Naive B cell (primary cell): ENCODE measurements around the gene CYSLTR2. TPM values are rescaled to one million over a fixed set of nuclear protein-coding genes. Genes with fewer than 3 reads are reported as not detected.
"Not testable (repeated sequence)": the region's sequence is repeated elsewhere in the genome, so short reads cannot be mapped to it uniquely, and the experiment has no call there.

Experiments
- ATAC-seq, 2 donors: fragments of 150-1000 bp; cut with Tn5 transposase; 2 replicates each; pipeline ENCODE4 v1.10.0; 2021; ENCODE audit warnings: low read depth in 2 of 2, mild to moderate bottlenecking in 2 of 2, moderate library complexity in 2 of 2
- DNase-seq: peaks from one replicate; pipeline ENCODE4 v3.0.0; 2022
- H3K27ac Mint-ChIP-seq, 6 donors: one replicate each; pipeline ENCODE4 v1.8.0; 2020 to 2022; ENCODE audit warnings: mild to moderate bottlenecking in 6 of 6, mixed read lengths in 6 of 6, moderate library complexity in 5 of 6, inconsistent platforms in 2 of 6
- H3K27me3 Mint-ChIP-seq, 3 donors: one replicate each; pipeline ENCODE4 v1.8.0; 2021 to 2022; ENCODE audit warnings: mixed read lengths in 3 of 3, mild to moderate bottlenecking in 1 of 3
- H3K36me3 Mint-ChIP-seq, 2 donors: one replicate each; pipeline ENCODE4 v1.8.0; 2020 to 2022; ENCODE audit warnings: mixed read lengths in 2 of 2, inconsistent platforms in 1 of 2, mild to moderate bottlenecking in 1 of 2
- H3K4me1 Mint-ChIP-seq, 3 donors: one replicate each; pipeline ENCODE4 v1.8.0; 2020 to 2022; ENCODE audit warnings: mixed read lengths in 3 of 3, inconsistent platforms in 1 of 3, mild to moderate bottlenecking in 1 of 3, moderate library complexity in 1 of 3
- H3K4me3 Mint-ChIP-seq, 8 donors: one replicate each; pipeline ENCODE4 v1.8.0; 2020 to 2022; ENCODE audit warnings: mild to moderate bottlenecking in 8 of 8, mixed read lengths in 8 of 8, moderate library complexity in 8 of 8, inconsistent platforms in 2 of 8
- H3K9me3 Mint-ChIP-seq, 7 donors: one replicate each; pipeline ENCODE4 v1.8.0; 2020 to 2022; ENCODE audit warnings: mixed read lengths in 7 of 7, mild to moderate bottlenecking in 5 of 7, inconsistent platforms in 2 of 7, moderate library complexity in 1 of 7
- polyA plus RNA-seq, 6 donors: library from polyadenylated mRNA; unstranded; fragments of 300-500 nt; fragmentation: Illumina TruSeq; gene quantifications; one replicate each; pipeline ENCODE4 v1.2.3, GENCODE V29; 2021; ENCODE audit warnings: low read depth in 6 of 6

Gene CYSLTR2
- polyA plus RNA-seq, 6 donors from 2014 or later, result 0.23 to 0.25 TPM; not detected in 4

GRCh38 chr13:48648446-48648845, 5.3 kb upstream of the CYSLTR2 start:
- H3K27ac Mint-ChIP-seq, result no peak overlapping the region
- H3K4me3 Mint-ChIP-seq, result no peak overlapping the region
- DNase-seq (no peak), ATAC-seq (no peak)
- H3K27me3 Mint-ChIP-seq, result peaks cover 0 to 28% (median 26%) of the 10 kb centered on the region in 3 donors
- no peaks in the 10 kb centered on the region for H3K9me3 Mint-ChIP-seq
- H3K36me3 Mint-ChIP-seq, result no peaks in the 10 kb centered on the region
- H3K4me1 Mint-ChIP-seq, result peaks cover 7 to 9% (median 8%) of the 10 kb centered on the region in 3 donors

GRCh38 chr13:48652851-48653471, 768 bp upstream of the CYSLTR2 start:
- H3K9me3 Mint-ChIP-seq, result no peaks in the 10 kb centered on the region
- DNase-seq (no peak), ATAC-seq (no peak)
- peaks cover 4 to 20% (median 14%) of the 10 kb centered on the region in 3 donors for H3K27me3 Mint-ChIP-seq
- H3K36me3 Mint-ChIP-seq, result no peaks in the 10 kb centered on the region
- H3K4me3 Mint-ChIP-seq, result peak overlapping the region in 6 of 8 donors; percentile 4 to 70 (median 35)
- peaks cover 12 to 16% (median 14%) of the 10 kb centered on the region in 3 donors for H3K4me1 Mint-ChIP-seq
- peak overlapping the region in 5 of 6 donors; percentile 3 to 89 (median 22) for H3K27ac Mint-ChIP-seq

GRCh38 chr13:48654511-48654910, 782 bp downstream of the CYSLTR2 start:
- Mint-ChIP-seq H3K27ac (peak overlapping the region in 1 of 6 donors; percentile 56), H3K4me1 (peaks cover 12 to 16% (median 14%) of the 10 kb centered on the region in 3 donors), H3K27me3 (peaks cover 4 to 17% (median 14%) of the 10 kb centered on the region in 3 donors), H3K4me3 (no peak overlapping the region), H3K36me3 (no peaks in the 10 kb centered on the region), H3K9me3 (no peaks in the 10 kb centered on the region)
- no peak for ATAC-seq
- DNase-seq, result no peak

GRCh38 chr13:48655291-48655690, 1.6 kb downstream of the CYSLTR2 start:
- Mint-ChIP-seq H3K4me3 (no peak overlapping the region), H3K9me3 (no peaks in the 10 kb centered on the region), H3K27ac (no peak overlapping the region), H3K36me3 (no peaks in the 10 kb centered on the region), H3K27me3 (peaks cover 4 to 14% (median 12%) of the 10 kb centered on the region in 3 donors), H3K4me1 (peaks cover 18 to 21% (median 20%) of the 10 kb centered on the region in 3 donors)
- DNase-seq (no peak), ATAC-seq (no peak)

GRCh38 chr13:48656608-48657007, 2.9 kb downstream of the CYSLTR2 start:
- H3K4me1 Mint-ChIP-seq, result peaks cover 18 to 25% (median 23%) of the 10 kb centered on the region in 3 donors
- H3K36me3 Mint-ChIP-seq, result no peaks in the 10 kb centered on the region
- H3K4me3 Mint-ChIP-seq, result no peak overlapping the region
- H3K27ac Mint-ChIP-seq, result no peak overlapping the region
- ATAC-seq (no peak), DNase-seq (no peak)
- H3K27me3 Mint-ChIP-seq, result peaks cover 4 to 10% (median 8%) of the 10 kb centered on the region in 3 donors
- no peaks in the 10 kb centered on the region for H3K9me3 Mint-ChIP-seq

GRCh38 chr13:48660361-48661076, 6.8 kb downstream of the CYSLTR2 start:
- peaks cover 6 to 11% (median 8%) of the 10 kb centered on the region in 3 donors for H3K4me1 Mint-ChIP-seq
- peaks cover under 1 to 19% (median 13%) of the 10 kb centered on the region in 7 donors for H3K9me3 Mint-ChIP-seq
- ATAC-seq, result peak; percentile 35 to 43
- H3K27me3 Mint-ChIP-seq, result peaks cover 0 to 8% (median 4%) of the 10 kb centered on the region in 3 donors
- H3K4me3 Mint-ChIP-seq, result no peak overlapping the region
- no peak for DNase-seq
- peaks cover 0 to 12% of the 10 kb centered on the region in 2 donors for H3K36me3 Mint-ChIP-seq
- peak overlapping the region in 1 of 6 donors; percentile 7 for H3K27ac Mint-ChIP-seq

GRCh38 chr13:48661107-48661506, 7.4 kb downstream of the CYSLTR2 start:
- DNase-seq (no peak), ATAC-seq (no peak)
- Mint-ChIP-seq H3K4me3 (no peak overlapping the region), H3K27ac (no peak overlapping the region), H3K27me3 (peaks cover 0 to 8% (median 4%) of the 10 kb centered on the region in 3 donors), H3K9me3 (peaks cover 5 to 25% (median 19%) of the 10 kb centered on the region in 7 donors), H3K36me3 (peaks cover 5 to 18% of the 10 kb centered on the region in 2 donors), H3K4me1 (peaks cover 6 to 11% (median 8%) of the 10 kb centered on the region in 3 donors)

- H3K27ac Mint-ChIP-seq, result no peak overlapping the region
- peaks cover 11 to 28% of the 10 kb centered on the region in 2 donors for H3K36me3 Mint-ChIP-seq
- H3K4me3 Mint-ChIP-seq, result no peak overlapping the region
- peaks cover 14 to 35% (median 27%) of the 10 kb centered on the region in 7 donors for H3K9me3 Mint-ChIP-seq
- peaks cover 6 to 11% (median 8%) of the 10 kb centered on the region in 3 donors for H3K4me1 Mint-ChIP-seq
- DNase-seq, result no peak
- no peak for ATAC-seq
- peaks cover 0 to 8% (median 1%) of the 10 kb centered on the region in 3 donors for H3K27me3 Mint-ChIP-seq
Observed at GRCh38 chr13:48662226-48662625, 8.5 kb downstream of the CYSLTR2 start.

- no peak overlapping the region for H3K4me3 Mint-ChIP-seq
- DNase-seq, result no peak
- H3K27me3 Mint-ChIP-seq, result peaks cover 0 to 3% (median 0%) of the 10 kb centered on the region in 3 donors
- ATAC-seq, result no peak
- no peak overlapping the region for H3K27ac Mint-ChIP-seq
- H3K9me3 Mint-ChIP-seq, result peaks cover 23 to 80% (median 57%) of the 10 kb centered on the region in 7 donors
- peaks cover 15 to 49% of the 10 kb centered on the region in 2 donors for H3K36me3 Mint-ChIP-seq
- no peaks in the 10 kb centered on the region for H3K4me1 Mint-ChIP-seq
Observed at GRCh38 chr13:48667136-48667535, 13.4 kb downstream of the CYSLTR2 start.

- Mint-ChIP-seq H3K36me3 (peaks cover 11 to 32% of the 10 kb centered on the region in 2 donors), H3K27me3 (peaks cover 0 to 13% (median 2%) of the 10 kb centered on the region in 3 donors), H3K9me3 (peaks cover 15 to 77% (median 62%) of the 10 kb centered on the region in 7 donors)
- H3K4me1 Mint-ChIP-seq, DNase-seq, ATAC-seq, H3K27ac Mint-ChIP-seq, H3K4me3 Mint-ChIP-seq: not testable (repeated sequence)
Observed at GRCh38 chr13:48671421-48671820, 17.7 kb downstream of the CYSLTR2 start.

GRCh38 chr13:48675247-48675646, 21.5 kb downstream of the CYSLTR2 start:
- H3K27ac Mint-ChIP-seq, result no peak overlapping the region
- ATAC-seq, result no peak
- peaks cover 0 to 42% (median 33%) of the 10 kb centered on the region in 7 donors for H3K9me3 Mint-ChIP-seq
- H3K36me3 Mint-ChIP-seq, result peaks cover 7 to 17% of the 10 kb centered on the region in 2 donors
- DNase-seq, result no peak
- peaks cover 8 to 23% (median 21%) of the 10 kb centered on the region in 3 donors for H3K27me3 Mint-ChIP-seq
- H3K4me1 Mint-ChIP-seq, result no peaks in the 10 kb centered on the region
- no peak overlapping the region for H3K4me3 Mint-ChIP-seq

GRCh38 chr13:48678316-48678715, 24.6 kb downstream of the CYSLTR2 start:
- Mint-ChIP-seq H3K27ac (no peak overlapping the region), H3K4me3 (peak overlapping the region in 1 of 8 donors; percentile 44), H3K9me3 (peaks cover 0 to 12% (median 4%) of the 10 kb centered on the region in 7 donors), H3K27me3 (peaks cover 8 to 23% (median 15%) of the 10 kb centered on the region in 3 donors), H3K36me3 (no peaks in the 10 kb centered on the region), H3K4me1 (peaks cover 0 to 5% (median 0%) of the 10 kb centered on the region in 3 donors)
- ATAC-seq (no peak), DNase-seq (no peak)

- Mint-ChIP-seq H3K4me3 (no peak overlapping the region), H3K27ac (no peak overlapping the region)
Observed at GRCh38 chr13:48679941-48680680, 26.4 kb downstream of the CYSLTR2 start.

More at GRCh38 chr13:48679941-48680680, 26.4 kb downstream of the CYSLTR2 start:
- Mint-ChIP-seq H3K36me3 (no peaks in the 10 kb centered on the region), H3K27me3 (peaks cover 8 to 23% (median 8%) of the 10 kb centered on the region in 3 donors), H3K9me3 (peaks cover 0 to 2% (median 0%) of the 10 kb centered on the region in 7 donors), H3K4me1 (peaks cover 0 to 5% (median 0%) of the 10 kb centered on the region in 3 donors)
- ATAC-seq (no peak), DNase-seq (no peak)
